NCI-H146 treated with DMSO at 0.1 percent for 48 hours (cell line): ENCODE data around the gene SLC27A2.
"Not testable (repeated sequence)": the region's sequence is repeated elsewhere in the genome, so short reads cannot be mapped to it uniquely, and the experiment has no call there.

ENCODE experiments used
- DNase-seq: peaks from one replicate; lab custom pipeline; 2025; ENCODE audit not compliant: unreplicated experiment; lab: John Stamatoyannopoulos, UW

SLC27A2 gene

DNA sequence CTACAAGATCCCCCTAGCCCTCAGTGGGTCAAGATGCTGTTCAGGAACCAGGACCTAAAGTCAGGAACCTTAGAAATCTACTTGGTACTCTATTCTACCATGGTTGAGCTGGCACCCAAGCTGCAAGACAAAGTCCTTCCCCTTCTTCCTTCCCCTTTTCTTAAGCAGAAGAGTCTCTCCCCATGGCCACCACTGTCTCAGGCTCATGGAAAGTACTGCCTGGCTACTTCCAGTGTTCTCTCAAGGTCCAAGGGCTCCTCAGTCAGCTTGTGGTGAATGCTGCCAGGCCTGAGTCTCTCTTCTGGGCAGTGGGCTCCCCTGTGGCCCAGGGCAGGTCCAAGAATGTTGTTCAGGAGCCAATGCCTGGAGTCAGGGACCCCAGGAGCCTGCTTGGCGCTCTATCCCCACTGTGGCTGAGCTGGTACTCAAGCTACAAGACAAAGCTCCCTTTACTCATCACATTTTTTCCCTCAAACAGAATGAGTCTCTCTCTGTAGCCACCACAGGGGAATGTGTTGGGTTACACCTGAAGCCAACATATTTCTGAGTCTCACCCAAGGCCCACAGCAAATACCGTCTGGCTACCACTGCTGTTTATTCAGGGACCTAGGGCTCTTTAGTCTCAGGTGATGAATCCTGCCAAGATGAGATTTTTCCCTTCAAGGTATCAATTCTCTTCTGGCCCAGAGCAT, 18.1 kb upstream of the SLC27A2 start:
- DNase-seq = no peak

DNA sequence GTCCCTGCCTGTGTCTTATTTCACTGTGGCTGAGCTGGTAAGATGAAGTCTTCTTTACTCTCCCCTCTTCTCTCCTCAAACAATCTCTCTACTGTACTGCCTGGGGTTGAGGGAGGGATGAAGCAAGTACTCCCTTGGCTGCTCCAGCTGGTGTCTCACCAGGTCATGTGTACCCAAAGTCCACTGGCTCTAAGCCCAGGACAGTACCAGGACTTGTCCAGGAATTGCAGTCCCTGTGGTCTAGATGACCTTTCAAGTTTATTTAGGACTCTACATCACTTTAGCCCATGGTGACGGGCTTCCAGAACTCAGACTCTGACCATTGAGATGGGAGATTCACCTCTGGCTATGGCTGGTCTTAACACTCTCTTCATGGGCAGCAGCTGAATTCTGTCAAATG, 17.5 kb upstream of the SLC27A2 start:
- DNase-seq = no peak

DNA sequence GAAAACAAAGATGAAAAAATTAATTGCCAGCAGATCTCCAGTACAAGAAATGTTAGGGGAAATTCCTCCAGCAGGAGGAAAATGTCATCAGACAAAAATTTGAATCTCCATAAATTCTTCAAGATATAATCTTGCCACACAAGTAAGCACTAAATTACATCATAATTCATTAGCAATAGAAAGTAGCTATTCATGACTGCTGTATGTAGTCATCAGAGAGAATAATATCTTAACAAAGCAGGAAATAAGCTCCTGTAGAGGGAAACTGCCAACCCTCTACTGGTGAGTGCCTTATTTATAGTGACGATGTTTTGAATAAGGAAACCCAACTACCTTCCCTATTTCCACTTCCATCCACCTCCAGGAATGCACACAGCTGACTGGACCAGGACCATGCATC, 15.8 kb upstream of the SLC27A2 start:
- no peak for DNase-seq

DNA sequence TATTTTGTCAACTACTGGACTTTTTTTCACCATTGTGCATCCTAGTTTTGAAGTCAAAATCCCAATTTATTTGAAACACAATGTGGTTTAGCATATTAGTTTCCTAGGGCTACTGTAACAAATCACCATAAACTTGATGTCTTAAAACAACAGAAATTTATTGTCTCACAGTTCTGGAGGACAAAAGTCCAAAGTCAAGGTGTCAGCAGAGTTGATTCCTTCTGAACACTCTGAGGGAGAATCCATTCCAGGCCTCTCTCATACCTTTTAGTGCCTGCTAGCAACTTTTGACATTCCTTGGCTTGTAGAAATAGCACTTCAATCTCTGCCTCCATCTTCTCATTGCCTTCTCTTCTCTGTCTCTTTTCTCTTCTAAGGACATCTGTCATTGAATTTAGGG, 14.9 kb upstream of the SLC27A2 start:
- DNase-seq = no peak

DNA sequence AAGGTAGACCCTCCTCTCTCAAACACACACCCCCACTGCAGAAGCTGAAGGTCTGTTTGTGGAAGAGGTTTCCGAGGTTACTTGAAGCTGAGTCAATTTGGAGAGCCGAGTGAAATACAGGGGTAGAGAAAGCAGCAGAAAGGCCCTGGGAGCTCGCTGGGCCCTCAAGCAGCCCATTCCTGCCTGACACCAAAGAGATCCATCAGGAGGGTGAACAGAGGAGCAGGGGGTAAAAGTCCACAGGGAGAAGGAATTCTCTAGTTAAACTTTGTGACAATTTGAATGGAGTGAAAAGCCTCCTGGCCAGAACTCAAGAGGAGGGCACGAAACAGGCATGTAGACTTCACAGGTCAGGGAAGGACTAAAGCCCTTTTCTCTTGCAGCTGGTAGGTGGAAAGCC, 13.6 kb upstream of the SLC27A2 start:
- no peak for DNase-seq

DNA sequence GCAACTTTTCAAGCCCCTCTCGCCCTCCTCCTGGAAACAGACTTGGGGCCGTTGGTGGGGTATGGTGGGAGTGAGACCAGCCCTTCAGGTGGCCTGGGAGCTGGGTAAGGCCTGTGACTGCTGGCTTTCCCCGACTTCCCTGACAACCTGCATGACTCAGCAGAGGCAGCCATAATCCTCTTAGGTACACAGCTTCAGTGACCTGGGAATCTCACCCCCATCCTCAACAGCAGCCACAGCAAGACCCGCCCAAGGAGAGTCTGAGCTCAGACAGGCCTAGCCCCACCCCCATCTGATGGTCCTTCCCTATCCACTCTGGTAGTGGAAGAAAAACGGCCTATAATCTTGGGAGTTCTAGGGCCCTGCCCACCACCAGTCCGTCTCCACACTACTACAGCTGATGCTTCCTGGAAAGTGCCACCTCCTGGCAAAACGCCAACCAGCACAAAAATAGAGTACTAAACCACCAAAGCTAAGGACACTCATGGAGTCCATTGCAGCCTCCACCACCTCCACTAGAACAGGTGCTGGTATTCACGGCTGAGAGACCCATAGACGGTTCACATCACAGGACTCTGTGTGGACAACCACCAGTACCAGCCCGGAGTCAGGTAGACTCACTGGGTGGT, 13.1 kb upstream of the SLC27A2 start:
- DNase-seq = no peak

DNA sequence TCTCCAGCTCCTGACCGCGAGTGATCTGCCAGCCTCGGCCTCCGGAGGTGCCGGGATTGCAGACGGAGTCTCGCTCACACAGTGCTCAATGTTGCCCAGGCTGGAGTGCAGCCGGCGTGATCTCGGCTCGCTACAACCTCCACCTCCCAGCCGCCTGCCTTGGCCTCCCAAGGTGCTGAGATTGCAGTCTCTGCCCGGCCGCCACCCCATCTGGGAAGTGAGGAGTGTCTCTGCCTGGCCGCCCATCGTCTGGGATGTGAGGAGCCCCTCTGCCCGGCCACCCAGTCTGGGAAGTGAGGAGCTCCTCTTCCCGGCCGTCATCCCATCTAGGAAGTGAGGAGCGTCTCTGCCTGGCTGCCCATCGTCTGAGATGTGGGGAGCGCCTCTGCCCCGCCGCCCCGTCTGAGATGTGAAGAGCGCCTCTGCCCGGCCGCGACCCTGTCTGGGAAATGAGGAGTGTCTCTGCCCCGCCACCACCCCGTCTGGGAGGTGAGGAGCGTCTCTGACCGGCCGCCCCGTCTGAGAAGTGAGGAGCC, 9.6 kb upstream of the SLC27A2 start:
- DNase-seq = not testable (repeated sequence)

DNA sequence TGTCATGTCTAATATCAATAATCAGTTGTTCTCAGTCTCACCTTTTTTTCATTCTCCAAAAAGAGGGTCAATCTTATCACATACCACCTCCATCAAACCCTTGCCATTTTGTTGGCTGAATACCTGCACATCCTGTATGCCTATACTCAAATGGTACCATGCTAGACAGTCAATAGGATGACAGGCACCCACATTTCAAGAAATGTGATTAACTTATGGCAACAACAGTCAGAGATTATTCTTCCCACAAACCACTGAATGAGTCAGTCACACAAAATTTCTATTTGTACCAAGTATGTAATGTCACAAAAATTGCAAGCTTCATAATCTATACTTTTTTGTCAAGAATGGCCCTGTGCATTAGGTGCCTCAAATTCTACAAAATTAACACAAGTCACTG, 5.1 kb upstream of the SLC27A2 start:
- no peak for DNase-seq

DNA sequence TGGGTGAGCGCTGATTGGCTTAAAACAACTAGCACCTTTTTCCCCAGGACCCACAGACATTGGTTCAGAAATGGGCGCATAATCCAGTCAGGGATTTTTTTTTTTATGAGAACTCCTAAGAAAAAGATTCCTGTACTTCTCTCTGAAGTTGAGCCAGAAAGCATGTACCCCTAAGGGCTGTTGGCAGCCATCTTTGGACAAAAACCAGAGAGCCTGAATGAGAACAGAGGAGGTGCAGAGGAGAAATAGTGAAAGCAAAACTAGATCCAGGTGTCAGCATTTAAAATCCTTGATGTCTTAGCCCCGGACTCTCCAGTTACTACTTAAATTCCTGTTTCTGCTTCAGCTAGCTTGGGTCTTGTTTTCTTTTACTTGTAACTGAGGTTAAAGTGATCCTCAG, 1.9 kb upstream of the SLC27A2 start:
- DNase-seq = no peak

DNA sequence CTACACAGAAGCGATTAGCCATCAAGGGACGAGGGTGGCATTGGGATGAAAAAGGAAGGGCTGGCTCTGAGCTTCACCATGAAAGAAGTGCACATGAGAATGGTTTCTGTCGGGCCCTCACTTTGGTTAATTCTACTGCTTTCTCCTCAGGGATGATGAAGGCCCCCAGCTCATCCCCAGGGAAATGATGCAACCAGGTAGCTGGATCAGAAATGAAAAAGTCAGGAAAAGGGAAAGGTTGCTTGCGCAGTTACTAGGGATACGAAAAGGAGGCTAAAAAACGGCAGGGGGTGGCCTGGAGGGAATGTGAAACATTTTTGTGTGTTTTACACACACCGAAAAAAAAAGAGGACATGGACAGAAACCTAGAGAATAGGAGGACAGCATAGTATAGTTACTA, 1.4 kb upstream of the SLC27A2 start:
- DNase-seq = no peak

DNA sequence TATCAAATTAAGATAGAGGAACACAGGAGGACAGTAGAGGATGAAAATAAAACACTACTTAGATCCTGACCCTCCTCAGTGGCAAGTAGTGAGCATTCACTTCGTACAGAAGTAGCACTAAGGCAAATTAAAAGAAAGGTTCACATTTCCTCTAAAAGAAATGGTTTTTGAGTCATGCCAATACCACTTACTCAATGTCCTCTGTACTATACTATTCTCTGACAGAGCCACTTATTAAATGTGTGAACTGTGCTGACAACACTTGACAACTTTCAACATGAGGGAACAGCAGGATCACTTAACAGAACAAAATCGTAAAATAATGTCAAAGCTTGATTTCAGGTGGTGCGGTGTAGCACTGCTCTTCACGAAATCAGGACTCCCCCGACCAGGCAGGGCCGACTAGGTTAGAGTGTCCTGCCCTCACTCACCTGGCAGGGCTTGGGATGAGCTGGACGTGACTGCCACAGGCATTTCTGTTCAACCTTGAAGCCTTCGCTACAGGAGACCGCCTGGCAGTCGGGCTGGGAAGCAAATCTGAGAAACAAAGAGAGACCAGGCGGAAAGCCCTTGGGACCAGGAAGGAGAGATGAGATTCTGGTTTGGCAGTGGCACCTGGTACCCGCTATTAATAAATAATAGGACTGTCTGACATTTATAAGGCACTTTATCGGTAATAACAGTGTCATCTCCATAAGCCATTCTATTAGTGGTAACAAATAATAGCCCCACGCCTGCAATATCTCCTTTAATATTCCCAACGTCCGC, 611 bp upstream of the SLC27A2 start:
- peak; percentile 16 for DNase-seq

DNA sequence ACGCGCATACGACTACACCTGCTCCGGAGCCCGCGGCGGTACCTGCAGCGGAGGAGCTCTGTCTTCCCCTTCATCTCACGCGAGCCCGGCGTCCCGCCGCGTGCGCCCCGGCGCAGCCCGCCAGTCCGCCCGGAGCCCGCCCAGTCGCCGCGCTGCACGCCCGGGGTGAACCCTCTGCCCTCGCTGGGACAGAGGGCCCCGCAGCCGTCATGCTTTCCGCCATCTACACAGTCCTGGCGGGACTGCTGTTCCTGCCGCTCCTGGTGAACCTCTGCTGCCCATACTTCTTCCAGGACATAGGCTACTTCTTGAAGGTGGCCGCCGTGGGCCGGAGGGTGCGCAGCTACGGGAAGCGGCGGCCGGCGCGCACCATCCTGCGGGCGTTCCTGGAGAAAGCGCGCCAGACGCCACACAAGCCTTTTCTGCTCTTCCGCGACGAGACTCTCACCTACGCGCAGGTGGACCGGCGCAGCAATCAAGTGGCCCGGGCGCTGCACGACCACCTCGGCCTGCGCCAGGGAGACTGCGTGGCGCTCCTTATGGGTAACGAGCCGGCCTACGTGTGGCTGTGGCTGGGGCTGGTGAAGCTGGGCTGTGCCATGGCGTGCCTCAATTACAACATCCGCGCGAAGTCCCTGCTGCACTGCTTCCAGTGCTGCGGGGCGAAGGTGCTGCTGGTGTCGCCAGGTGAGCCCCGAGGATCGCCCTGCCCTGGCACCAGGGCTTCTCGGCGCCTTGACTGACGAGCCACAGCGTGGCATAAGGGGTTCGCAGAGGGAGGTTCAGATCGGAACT, 420 bp downstream of the SLC27A2 start:
- DNase-seq = peak; percentile 7

DNA sequence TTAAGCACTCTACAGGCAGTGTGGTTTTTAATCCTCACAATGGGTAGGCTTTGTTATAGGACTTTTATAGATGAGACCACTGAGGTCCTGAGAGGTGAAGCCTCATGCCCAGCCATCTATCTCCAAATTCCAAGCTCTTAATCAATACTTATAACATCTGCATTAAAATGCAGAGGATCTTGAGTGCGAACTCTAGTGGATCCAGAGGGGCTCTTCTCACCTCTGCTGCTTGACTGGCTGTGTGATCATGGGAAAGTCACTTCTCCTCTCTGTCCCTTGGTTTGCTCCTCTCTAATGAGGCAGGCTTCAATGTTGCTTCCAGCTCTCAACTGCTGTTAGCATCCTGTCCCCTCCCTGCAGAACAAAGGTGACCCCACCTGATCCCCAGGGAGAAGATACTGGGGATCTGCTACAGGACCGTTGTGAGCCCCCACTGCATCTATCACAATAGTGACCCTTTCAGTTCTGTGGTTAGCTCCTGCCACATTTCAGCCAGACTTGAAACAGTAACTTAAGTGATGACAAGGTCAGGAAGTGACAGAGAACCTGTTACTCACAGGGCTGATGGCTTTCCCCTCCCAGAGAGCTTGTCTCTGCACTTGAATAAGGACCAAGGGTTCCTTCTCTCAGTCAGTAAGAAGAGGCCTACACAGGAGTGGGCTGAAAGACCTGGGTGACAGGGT, 1.3 kb downstream of the SLC27A2 start:
- DNase-seq = no peak

DNA sequence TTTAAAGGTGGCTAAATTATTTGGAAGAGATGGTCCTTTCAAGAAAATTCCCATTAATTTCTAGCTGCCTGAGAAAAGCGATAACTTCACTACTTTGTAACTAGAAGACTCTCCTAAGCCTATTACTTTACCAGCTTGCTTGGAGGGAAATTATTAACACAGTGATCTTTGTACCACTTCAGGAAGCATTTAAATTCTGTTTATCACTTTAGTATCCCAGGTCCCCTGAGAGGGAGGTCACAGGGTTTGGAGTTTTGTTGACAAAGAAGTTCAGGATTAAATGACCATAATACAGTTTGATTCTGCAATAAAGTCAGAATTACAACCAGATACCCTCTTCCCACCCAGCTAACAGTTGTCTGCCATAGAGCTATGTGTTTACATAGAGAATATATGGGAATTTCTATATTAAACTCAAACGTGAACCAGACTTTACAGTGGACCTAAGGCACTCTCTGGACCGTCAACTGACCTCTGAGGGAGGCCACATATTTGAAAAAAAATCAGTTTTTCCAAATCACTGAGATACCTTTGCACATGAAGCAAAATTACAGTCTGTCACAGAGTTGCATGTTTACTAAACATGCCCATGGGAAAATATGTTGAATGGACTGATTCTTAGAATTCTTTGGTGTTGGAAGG, 3.0 kb downstream of the SLC27A2 start:
- no peak for DNase-seq

DNA sequence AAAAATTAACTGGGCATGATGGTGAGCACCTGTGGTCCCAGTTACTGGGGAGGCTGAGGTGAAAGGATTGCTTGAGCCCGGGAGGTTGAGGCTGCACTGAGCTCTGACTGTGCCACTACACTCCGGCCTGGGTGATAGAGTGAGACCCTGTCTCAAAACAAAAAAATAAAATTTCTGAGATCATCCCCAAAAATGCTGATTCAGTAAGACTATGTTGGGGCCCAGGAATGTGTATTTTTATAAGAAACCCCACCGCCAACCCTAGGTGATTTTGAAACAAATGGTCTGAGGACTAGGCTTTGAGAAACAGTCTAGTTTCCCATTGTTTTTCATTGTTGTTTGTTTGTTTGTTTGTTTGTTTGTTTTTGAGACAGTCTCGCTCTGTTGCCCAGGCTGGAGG, 4.1 kb downstream of the SLC27A2 start:
- DNase-seq = no peak

DNA sequence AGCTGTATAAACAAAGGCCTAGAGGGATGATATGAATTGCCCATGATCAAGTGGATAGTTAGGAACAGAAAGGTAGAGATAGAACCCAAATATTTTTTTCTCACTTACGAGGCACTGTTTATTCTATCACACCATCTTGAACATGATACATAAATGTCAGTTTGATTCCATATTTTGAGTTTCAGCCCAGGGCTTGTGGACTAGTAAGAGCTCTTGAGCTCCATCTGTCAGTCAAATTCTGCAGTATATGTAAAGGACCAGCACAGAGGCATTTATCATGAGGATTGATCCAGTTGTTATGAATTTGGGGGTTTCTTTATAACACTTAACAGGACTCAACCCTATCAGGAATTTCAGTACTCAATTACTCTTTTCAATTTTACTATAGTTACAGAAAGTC, 4.8 kb downstream of the SLC27A2 start:
- no peak for DNase-seq

DNA sequence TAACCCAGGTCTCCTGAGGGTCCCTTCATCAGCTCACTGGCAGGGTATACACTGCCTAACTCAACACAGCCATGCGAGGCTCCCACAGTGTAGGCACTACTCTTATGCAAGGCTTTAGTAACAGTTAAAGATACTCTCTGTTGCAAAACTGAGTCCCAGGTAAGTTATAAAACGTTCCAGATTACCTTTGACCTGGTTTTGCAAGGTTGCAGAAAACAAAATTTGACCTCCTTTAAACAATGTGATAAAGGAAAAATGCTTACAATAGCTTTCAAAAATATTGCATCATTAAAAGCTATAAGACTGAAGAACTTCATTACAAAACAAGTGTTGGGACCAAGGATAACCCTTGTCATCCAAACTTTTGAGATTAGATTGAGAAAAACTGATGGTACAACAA, 5.5 kb downstream of the SLC27A2 start:
- DNase-seq = no peak

DNA sequence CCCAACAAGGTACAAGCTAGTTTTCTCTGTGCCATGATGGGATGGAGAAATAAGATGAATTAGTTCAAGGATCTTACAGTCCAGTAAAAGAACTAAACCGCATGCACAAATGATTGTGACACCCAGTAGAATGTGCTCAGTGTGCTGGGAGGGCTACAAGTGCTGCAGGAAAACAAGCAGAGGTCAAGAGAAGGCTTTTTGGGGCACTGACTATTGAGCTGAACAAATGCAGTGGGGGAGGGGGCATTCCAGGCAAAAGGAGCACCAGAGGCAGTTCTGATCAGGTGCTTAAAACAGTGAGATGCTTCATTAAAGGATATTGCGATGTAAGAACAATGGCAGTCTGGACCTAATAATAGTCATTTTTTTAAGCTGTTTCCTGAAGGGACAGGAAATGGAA, 6.0 kb downstream of the SLC27A2 start:
- no peak for DNase-seq

DNA sequence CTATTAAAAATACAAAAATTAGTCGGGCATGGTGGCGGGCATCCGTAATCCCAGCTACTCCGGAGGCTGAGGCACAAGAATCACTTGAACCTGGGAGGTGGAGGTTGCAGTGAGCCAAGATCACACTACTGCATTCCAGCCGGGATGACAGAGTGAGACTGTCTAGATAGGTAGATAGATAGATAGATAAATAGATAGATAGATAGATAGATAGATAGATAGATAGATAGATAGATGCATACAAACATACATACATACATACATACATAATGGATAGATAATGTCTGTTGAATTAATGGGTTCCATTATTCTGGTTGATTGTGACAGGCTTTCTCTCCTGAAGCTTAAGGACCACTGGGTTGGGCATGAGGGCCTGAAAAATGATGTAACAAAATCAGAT, 6.8 kb downstream of the SLC27A2 start:
- DNase-seq = not testable (repeated sequence)

DNA sequence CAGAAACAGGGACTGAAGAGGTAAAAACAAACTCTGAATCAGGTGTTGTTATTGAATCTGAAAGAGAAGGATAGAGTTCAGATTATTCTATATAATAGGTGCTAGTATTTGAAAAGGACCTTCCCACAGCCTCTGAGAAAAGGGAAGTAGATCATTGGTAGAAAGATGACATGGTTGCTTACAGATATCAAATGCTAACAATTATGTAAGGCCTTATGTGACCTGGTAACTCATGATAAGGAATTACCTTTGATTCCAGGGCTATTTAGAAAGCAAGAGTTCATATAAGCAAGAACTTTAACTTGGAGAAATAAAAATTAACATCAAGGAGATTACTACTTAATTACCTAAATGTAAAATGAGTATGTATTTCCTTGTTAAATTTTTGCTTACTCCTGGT, 7.6 kb downstream of the SLC27A2 start:
- no peak for DNase-seq
